ENCODE results near the gene FOXJ3.

DNA sequence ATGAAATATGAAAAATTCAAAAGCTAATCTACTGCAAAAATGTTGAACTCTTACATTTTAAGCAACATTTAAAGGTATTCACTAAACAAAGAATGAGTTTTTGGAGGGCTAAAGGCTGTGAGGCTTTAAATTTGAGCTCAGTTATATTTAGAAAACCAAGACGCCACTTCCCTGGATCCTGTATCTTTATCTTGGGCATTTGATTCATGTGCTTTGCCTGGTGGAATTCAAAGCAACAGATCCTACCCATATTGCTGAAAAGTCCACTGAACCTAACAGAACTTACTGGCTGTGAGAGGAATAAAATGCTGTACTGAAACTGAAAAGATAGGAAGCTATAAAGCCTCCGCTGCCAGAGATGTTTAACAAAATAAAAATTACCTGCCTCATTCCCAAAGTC lies 14.3 kb downstream of the FOXJ3 start:
- TF ChIP-seq, protein P1, sequence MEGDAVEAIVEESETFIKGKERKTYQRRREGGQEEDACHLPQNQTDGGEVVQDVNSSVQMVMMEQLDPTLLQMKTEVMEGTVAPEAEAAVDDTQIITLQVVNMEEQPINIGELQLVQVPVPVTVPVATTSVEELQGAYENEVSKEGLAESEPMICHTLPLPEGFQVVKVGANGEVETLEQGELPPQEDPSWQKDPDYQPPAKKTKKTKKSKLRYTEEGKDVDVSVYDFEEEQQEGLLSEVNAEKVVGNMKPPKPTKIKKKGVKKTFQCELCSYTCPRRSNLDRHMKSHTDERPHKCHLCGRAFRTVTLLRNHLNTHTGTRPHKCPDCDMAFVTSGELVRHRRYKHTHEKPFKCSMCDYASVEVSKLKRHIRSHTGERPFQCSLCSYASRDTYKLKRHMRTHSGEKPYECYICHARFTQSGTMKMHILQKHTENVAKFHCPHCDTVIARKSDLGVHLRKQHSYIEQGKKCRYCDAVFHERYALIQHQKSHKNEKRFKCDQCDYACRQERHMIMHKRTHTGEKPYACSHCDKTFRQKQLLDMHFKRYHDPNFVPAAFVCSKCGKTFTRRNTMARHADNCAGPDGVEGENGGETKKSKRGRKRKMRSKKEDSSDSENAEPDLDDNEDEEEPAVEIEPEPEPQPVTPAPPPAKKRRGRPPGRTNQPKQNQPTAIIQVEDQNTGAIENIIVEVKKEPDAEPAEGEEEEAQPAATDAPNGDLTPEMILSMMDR (IDR thresholded peaks at IDR 0.05): no peak
- TF ChIP-seq POLR2A (IDR thresholded peaks at IDR 0.05): no peak

Data from sigmoid colon (tissue), 3 donors.